Activated CD4-positive, alpha-beta T cell treated with anti-CD3 and anti-CD28 coated beads for 48 hours (primary cell): ENCODE measurements around the gene KCTD1.
A peak's percentile ranks its signal among the peaks of the same experiment; 100 is the strongest.

Experiments used
- DNase-seq: peaks from one replicate; pipeline ENCODE4 v3.0.0-alpha.2; 2020

Gene KCTD1

GRCh38 chr18:26548415-26549262 is at the start of gene KCTD1:
KCTD1 (minus strand) TSS chr18:26548553; CDS start chr18:26548536, 17 bp downstream.
- DNase-seq, result peak; percentile 84

- no peak for DNase-seq
Observed at GRCh38 chr18:26593365-26594320, 45.3 kb upstream of the KCTD1 start.

GRCh38 chr18:26584745-26585144 is 36.4 kb upstream of the KCTD1 start:
- no peak for DNase-seq

GRCh38 chr18:26579941-26580618 is 31.7 kb upstream of the KCTD1 start:
- no peak for DNase-seq

GRCh38 chr18:26575865-26576217 is 27.5 kb upstream of the KCTD1 start:
- no peak for DNase-seq

- peak; percentile 11 for DNase-seq
Observed at GRCh38 chr18:26574958-26575864, 26.9 kb upstream of the KCTD1 start.

GRCh38 chr18:26568926-26569665 is 20.7 kb upstream of the KCTD1 start:
- DNase-seq, result no peak

- DNase-seq, result no peak
Observed at GRCh38 chr18:26568513-26568912, 20.2 kb upstream of the KCTD1 start.

- DNase-seq, result no peak
Observed at GRCh38 chr18:26566874-26567555, 18.7 kb upstream of the KCTD1 start.

- DNase-seq, result no peak
Observed at GRCh38 chr18:26565514-26565913, 17.2 kb upstream of the KCTD1 start.

- DNase-seq, result no peak
Observed at GRCh38 chr18:26563024-26563423, 14.7 kb upstream of the KCTD1 start.

GRCh38 chr18:26562568-26562967 is 14.2 kb upstream of the KCTD1 start:
- no peak for DNase-seq

GRCh38 chr18:26561769-26562168 is 13.4 kb upstream of the KCTD1 start:
- no peak for DNase-seq

- DNase-seq, result no peak
Observed at GRCh38 chr18:26556573-26556972, 8.2 kb upstream of the KCTD1 start.

- no peak for DNase-seq
Observed at GRCh38 chr18:26555804-26556553, 7.6 kb upstream of the KCTD1 start.

- DNase-seq, result no peak
Observed at GRCh38 chr18:26553943-26554342, 5.6 kb upstream of the KCTD1 start.

GRCh38 chr18:26551695-26552081 is 3.3 kb upstream of the KCTD1 start:
- DNase-seq, result no peak

GRCh38 chr18:26550998-26551694 is 2.8 kb upstream of the KCTD1 start:
- DNase-seq, result no peak
